HepG2 (cell line): ENCODE measurements around the gene DNAH8. TPM values are rescaled to one million over a fixed set of nuclear protein-coding genes. Genes with fewer than 3 reads are reported as not detected.
A peak's percentile ranks its signal among the peaks of the same experiment; 100 is the strongest.

Experiments used
- ATAC-seq: fragments of 200-7000 bp; cut with Tn5 transposase; 3 replicates; pipeline ENCODE4 v1.9.1; 2020; ENCODE audit warnings: mild to moderate bottlenecking, moderate library complexity
- BruUV-seq: library from RNA; stranded (reverse); fragments of 400-500 nt; replicated peaks from 2 replicates; lab custom pipeline; 2021; lab: Mats Ljungman, UMichigan
- CTCF ChIA-PET: fragments of 300-600 bp; formaldehyde crosslinking; extraction: SDS; loops from one replicate; lab custom pipeline; 2021; ENCODE audit warnings: low total read pairs, inconsistent platforms, low intra/inter-chr PET ratio; lab: Yijun Ruan, JAX
- POLR2A ChIA-PET: fragments of 350-600 bp; sonication (Branson Sonifier 250); formaldehyde crosslinking; loops from one replicate; lab custom pipeline; 2020; ENCODE audit warnings: antibody characterized with exemption, inconsistent platforms; lab: Yijun Ruan, JAX
- DNase-seq: peaks from one replicate; pipeline ENCODE4 v3.0.0-alpha.2; 2015; ENCODE audit warnings: low spot score
- FAIRE-seq: peaks from 3 replicates; lab custom pipeline; 2011; peaks lifted over from hg19 to GRCh38; lab: Jason Lieb, UNC
- H2AFZ ChIP-seq: one replicate; pipeline ENCODE4 v1.6.1; 2011; ENCODE audit warnings: low read length, inconsistent platforms
- H3K27ac ChIP-seq: fragments of 300-600 bp; 3 replicates; pipeline ENCODE4 v1.8.0; 2011; ENCODE audit warnings: mixed run types, mild to moderate bottlenecking, mixed read lengths, low read length, inconsistent platforms; ENCODE audit not compliant: insufficient read depth; ENCODE audit errors: extremely low read length
- H3K27me3 ChIP-seq, 2 experiments: fragments of 200-600 bp in 1 of 2; 2 replicates in 1 of 2; 3 replicates in 1 of 2; pipeline versions ENCODE4 v1.6.0 to v1.8.0; 2011; ENCODE audit warnings: low read length in 2 of 2, mild to moderate bottlenecking in 2 of 2, moderate library complexity in 2 of 2, inconsistent platforms in 1 of 2; ENCODE audit not compliant: insufficient read depth in 2 of 2, control insufficient read depth in 1 of 2
- H3K36me3 ChIP-seq, 2 experiments: fragments of 200-600 bp in 1 of 2; replicated peaks in 1 of 2; 2 replicates in 1 of 2; 3 replicates in 1 of 2; pipeline versions ENCODE4 v1.5.1 to v1.8.0; 2011; ENCODE audit warnings: low read length in 2 of 2, inconsistent platforms in 1 of 2; ENCODE audit not compliant: insufficient read depth in 2 of 2, control insufficient read depth in 1 of 2
- H3K4me1 ChIP-seq: 2 replicates; pipeline ENCODE4 v1.5.1; 2012; ENCODE audit warnings: low read length, inconsistent platforms; ENCODE audit not compliant: insufficient read depth
- H3K4me2 ChIP-seq: 2 replicates; pipeline ENCODE4 v1.6.0; 2011; ENCODE audit warnings: low read depth, low read length, inconsistent platforms
- H3K4me3 ChIP-seq, 3 experiments: fragments of 200-600 bp in 1 of 3; sonication (generic), shearing (Covaris generic) in 1 of 3; replicated peaks in 1 of 3; 2 replicates each; pipeline ENCODE4 v1.5.1; 2011 to 2016; ENCODE audit warnings: low read length in 3 of 3, inconsistent platforms in 2 of 3, low read depth in 2 of 3, mild to moderate bottlenecking in 2 of 3, control low read depth in 1 of 3, mixed read lengths in 1 of 3; ENCODE audit not compliant: insufficient read depth in 1 of 3
- H3K79me2 ChIP-seq: one replicate; pipeline ENCODE4 v1.6.1; 2011; ENCODE audit warnings: low read length, inconsistent platforms; ENCODE audit not compliant: insufficient read depth
- H3K9ac ChIP-seq: 2 replicates; pipeline ENCODE4 v1.6.0; 2011; ENCODE audit warnings: mild to moderate bottlenecking, low read depth, low read length, inconsistent platforms; ENCODE audit not compliant: insufficient read depth
- H3K9me3 ChIP-seq: 2 replicates; pipeline ENCODE4 v1.5.1; 2012; ENCODE audit warnings: mild to moderate bottlenecking, low read length
- H4K20me1 ChIP-seq: 2 replicates; pipeline ENCODE4 v1.6.0; 2011; ENCODE audit warnings: inconsistent platforms, mild to moderate bottlenecking, low read length, moderate library complexity; ENCODE audit not compliant: insufficient read depth
- BORCS8-MEF2B ChIP-seq: sonication (generic); formaldehyde crosslinking; IDR thresholded peaks from 2 replicates; pipeline ENCODE4 v1.8.0; 2022; ENCODE audit warnings: mild to moderate bottlenecking, missing genetic modification reagents
- DDIT3 ChIP-seq: sonication (generic); formaldehyde crosslinking; IDR thresholded peaks from 2 replicates; pipeline ENCODE4 v1.4.0; 2020; ENCODE audit warnings: mild to moderate bottlenecking, missing genetic modification reagents
- FOSL2 ChIP-seq: sonication (generic); formaldehyde crosslinking; IDR thresholded peaks from 2 replicates; pipeline ENCODE4 v1.4.0; 2020; ENCODE audit warnings: missing genetic modification reagents
- MTF1 ChIP-seq: sonication (generic); formaldehyde crosslinking; IDR thresholded peaks from 2 replicates; pipeline ENCODE4 v1.5.0; 2020; ENCODE audit warnings: missing genetic modification reagents
- RFX5 ChIP-seq: IDR thresholded peaks from 2 replicates; pipeline ENCODE4 v1.6.1; 2011; ENCODE audit warnings: low read depth, low read length, improper control_type of control experiment
- SOX5 ChIP-seq: IDR thresholded peaks from 2 replicates; pipeline ENCODE4 v1.6.1; 2016; ENCODE audit warnings: borderline replicate concordance
- SP2 ChIP-seq: sonication (generic); formaldehyde crosslinking; IDR thresholded peaks from 2 replicates; pipeline ENCODE4 v1.5.1; 2020; ENCODE audit warnings: mild to moderate bottlenecking, missing genetic modification reagents
- SRF ChIP-seq: IDR thresholded peaks from 2 replicates; pipeline ENCODE4 v1.6.1; 2011; ENCODE audit warnings: mild to moderate bottlenecking, low read depth, low read length, moderate library complexity
- TIGD3 ChIP-seq: sonication (generic); formaldehyde crosslinking; IDR thresholded peaks from 2 replicates; pipeline ENCODE4 v1.5.1; 2020; ENCODE audit warnings: mild to moderate bottlenecking, missing genetic modification reagents, borderline replicate concordance
- ZFP36L1 ChIP-seq: sonication (generic); formaldehyde crosslinking; IDR thresholded peaks from 2 replicates; pipeline ENCODE4 v1.8.0; 2022; ENCODE audit warnings: mild to moderate bottlenecking, missing genetic modification reagents, moderate library complexity
- ZFP91 ChIP-seq: sonication (generic); formaldehyde crosslinking; IDR thresholded peaks from 2 replicates; pipeline ENCODE4 v1.9.0; 2022; ENCODE audit warnings: missing genetic modification reagents, mild to moderate bottlenecking, borderline replicate concordance
- ZNF121 ChIP-seq: sonication (generic); formaldehyde crosslinking; IDR thresholded peaks from 2 replicates; pipeline ENCODE4 v1.5.0; 2020; ENCODE audit warnings: mild to moderate bottlenecking, missing genetic modification reagents
- ZNF18 ChIP-seq: sonication (generic); formaldehyde crosslinking; IDR thresholded peaks from 2 replicates; pipeline ENCODE4 v1.8.0; 2022; ENCODE audit warnings: mild to moderate bottlenecking, missing genetic modification reagents; ENCODE audit not compliant: insufficient replicate concordance
- ZNF234 ChIP-seq: sonication (generic); formaldehyde crosslinking; conservative IDR thresholded peaks from 2 replicates; pipeline ENCODE4 v1.5.1; 2020; ENCODE audit warnings: mild to moderate bottlenecking, missing genetic modification reagents
- ZNF670 ChIP-seq: sonication (generic); formaldehyde crosslinking; IDR thresholded peaks from 2 replicates; pipeline ENCODE4 v1.8.0; 2022; ENCODE audit warnings: mild to moderate bottlenecking, missing genetic modification reagents, borderline replicate concordance
- WGBS: methylation state at CpG from one replicate; pipeline ENCODE4 v1.1.6; 2017; ENCODE audit warnings: low lambda C conversion rate; 5-methylcytosine and 5-hydroxymethylcytosine counted together
- in situ Hi-C: cut with HindIII; loops from 2 replicates; pipeline ENCODE4 v1.10.0; 2017; ENCODE audit warnings: low pct_unique_long_range_greater_than_20kb; ENCODE audit not compliant: extremely low pct_ligation_motif_present
- intact Hi-C: fragments of 100-400 bp; cut with micrococcal nuclease; formaldehyde crosslinking; loops from one replicate; pipeline ENCODE4 v1.10.0; 2022; ENCODE audit not compliant: unreplicated experiment
- polyA plus RNA-seq, 8 experiments: library from polyadenylated mRNA; depleted of rRNA in 3 of 8; stranded (reverse) in 7 of 8; unstranded in 1 of 8; fragments of >200 nt; fragmentation: Illumina TruSeq in 4 of 8; extraction: Trizol in 4 of 8; gene quantifications; 2 replicates each; pipeline versions ENCODE4 v1.2.1 to v1.2.3, GENCODE V29; 2011 to 2016; ENCODE audit warnings: low read depth in 4 of 8, missing spikeins in 1 of 8, mixed read lengths in 1 of 8; ENCODE audit not compliant: insufficient read depth in 1 of 8
- total RNA-seq, 5 experiments: library from RNA; depleted of rRNA; stranded (reverse); fragments of >200 nt; fragmentation: Illumina TruSeq; extraction: Trizol; gene quantifications; 2 replicates each; pipeline ENCODE4 v1.2.3, GENCODE V29; 2016; ENCODE audit warnings: low read depth in 1 of 5

DNAH8 gene
- total and polyA plus RNA-seq, 2 of the 13 experiments (the other 11 are each of a cell fraction or from before 2014, with no cell fraction given) = not detected

- POLR2A ChIA-PET = no interaction called here
- Histone ChIP-seq H3K27me3 (peaks cover 0 to 9% of the 10 kb centered on the region in 2 experiments; a peak in 1 of 5 replicates), H3K36me3 (no peaks in the 10 kb centered on the region), H3K79me2 (no peaks in the 10 kb centered on the region), H2AFZ (no peak overlapping the region), H3K9me3 (no peaks in the 10 kb centered on the region), H3K9ac (no peak overlapping the region), H3K4me2 (no peak overlapping the region), H3K4me3 (no peak overlapping the region), H3K27ac (no peak overlapping the region), H3K4me1 (peaks cover 6% of the 10 kb centered on the region; the same call in 1 of the 2 replicates), H4K20me1 (no peaks in the 10 kb centered on the region)
- BruUV-seq = no TSS peak
- in situ Hi-C loops = no loop called here
- FAIRE-seq (no peak), DNase-seq (no peak), ATAC-seq (no peak)
- WGBS = 90% methylated on average over 2 of the region's 2 CpGs
- intact Hi-C loops = no loop called here
- CTCF ChIA-PET = no interaction called here
- no peak for TF ChIP-seq DDIT3 (CRISPR knock-in tag)
- TF ChIP-seq ZNF121 (CRISPR knock-in tag) = peak; percentile 40; the same call in 1 of the 2 replicates
Measured at GRCh38 chr6:38716825-38717224, 1.7 kb downstream of the DNAH8 start.

- H2AFZ ChIP-seq = no peak overlapping the region
- DNase-seq (no peak), ATAC-seq (no peak), FAIRE-seq (no peak)
- 67% methylated on average over 1 of the region's 1 CpG for WGBS
- ChIA-PET POLR2A (no interaction called here), CTCF (no interaction called here)
- H3K27ac ChIP-seq = no peak overlapping the region
- H3K27me3 ChIP-seq = peaks cover 0 to 3% of the 10 kb centered on the region in 2 experiments; a peak in 1 of 5 replicates
- in situ Hi-C loops (no loop called here), intact Hi-C loops (no loop called here)
- no peaks in the 10 kb centered on the region for H3K79me2 ChIP-seq
- BruUV-seq = no TSS peak
- no peak overlapping the region for H3K4me3 ChIP-seq
- no peaks in the 10 kb centered on the region for H3K36me3 ChIP-seq
- no peaks in the 10 kb centered on the region for H3K9me3 ChIP-seq
- H3K9ac ChIP-seq = no peak overlapping the region
- no peak overlapping the region for H3K4me2 ChIP-seq
- peaks cover 6% of the 10 kb centered on the region; the same call in 1 of the 2 replicates for H3K4me1 ChIP-seq
- H4K20me1 ChIP-seq = no peaks in the 10 kb centered on the region
- TF ChIP-seq ZFP36L1 (CRISPR knock-in tag) (no peak), ZNF234 (CRISPR knock-in tag) (no peak), MTF1 (CRISPR knock-in tag) (no peak), RFX5 (no peak), ZNF18 (CRISPR knock-in tag) (no peak), SP2 (CRISPR knock-in tag) (no peak), ZNF670 (no peak), SOX5 (no peak), BORCS8-MEF2B (CRISPR knock-in tag) (no peak), TIGD3 (no peak), FOSL2 (CRISPR knock-in tag) (no peak), ZFP91 (CRISPR knock-in tag) (no peak), SRF (no peak)
Measured at GRCh38 chr6:38719358-38719757, 4.2 kb downstream of the DNAH8 start.
